Measurements from ENCODE around the gene RHOBTB1.
A peak's percentile ranks its signal among the peaks of the same experiment; 100 is the strongest.

Gene RHOBTB1

DNA sequence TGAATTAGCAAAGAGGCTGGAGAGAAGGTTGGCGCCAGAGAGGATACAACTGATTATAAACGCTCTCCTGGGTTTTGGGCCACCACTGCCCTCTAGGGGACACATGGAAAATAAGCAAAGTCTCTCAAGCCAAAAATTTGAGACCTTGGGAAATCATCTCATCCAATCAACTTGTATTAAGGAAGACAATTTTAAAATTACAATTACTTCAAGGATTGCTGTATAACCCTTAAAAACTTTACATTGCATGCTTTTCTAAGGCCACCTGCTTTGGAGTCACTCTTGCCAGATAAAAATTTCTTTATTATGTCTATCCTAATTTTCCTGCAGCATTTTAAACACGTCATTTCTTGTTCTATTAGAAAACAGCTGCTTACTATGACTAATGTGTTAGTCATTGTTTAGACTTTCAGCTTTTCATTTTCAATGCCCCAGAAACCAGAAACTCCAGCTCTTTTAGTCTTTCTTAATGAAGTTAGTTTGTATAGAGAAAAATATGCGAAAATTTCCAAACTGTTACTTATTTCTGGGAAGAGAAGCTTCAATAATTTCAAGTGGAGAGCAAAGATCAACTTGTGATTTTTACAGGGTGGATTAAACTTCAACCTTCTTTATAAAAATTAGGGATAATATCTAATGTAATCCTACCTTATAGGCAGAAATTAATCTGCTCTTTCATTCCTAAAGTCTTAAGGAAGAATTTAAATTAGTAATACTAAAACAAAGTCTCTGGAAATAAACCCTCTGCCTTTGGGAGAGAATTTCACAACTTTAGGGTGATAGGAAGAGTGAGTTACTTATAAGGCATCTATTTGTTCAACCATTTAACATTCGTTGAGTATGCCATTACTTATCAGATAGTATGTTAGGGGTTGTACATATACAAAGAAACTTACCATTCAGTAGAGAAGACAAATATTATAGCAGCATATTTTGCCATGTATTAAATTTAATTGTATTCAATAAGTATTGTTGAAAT lies 20.6 kb upstream of the RHOBTB1 start:
- peak; percentile 53 for DNase-seq

DNA sequence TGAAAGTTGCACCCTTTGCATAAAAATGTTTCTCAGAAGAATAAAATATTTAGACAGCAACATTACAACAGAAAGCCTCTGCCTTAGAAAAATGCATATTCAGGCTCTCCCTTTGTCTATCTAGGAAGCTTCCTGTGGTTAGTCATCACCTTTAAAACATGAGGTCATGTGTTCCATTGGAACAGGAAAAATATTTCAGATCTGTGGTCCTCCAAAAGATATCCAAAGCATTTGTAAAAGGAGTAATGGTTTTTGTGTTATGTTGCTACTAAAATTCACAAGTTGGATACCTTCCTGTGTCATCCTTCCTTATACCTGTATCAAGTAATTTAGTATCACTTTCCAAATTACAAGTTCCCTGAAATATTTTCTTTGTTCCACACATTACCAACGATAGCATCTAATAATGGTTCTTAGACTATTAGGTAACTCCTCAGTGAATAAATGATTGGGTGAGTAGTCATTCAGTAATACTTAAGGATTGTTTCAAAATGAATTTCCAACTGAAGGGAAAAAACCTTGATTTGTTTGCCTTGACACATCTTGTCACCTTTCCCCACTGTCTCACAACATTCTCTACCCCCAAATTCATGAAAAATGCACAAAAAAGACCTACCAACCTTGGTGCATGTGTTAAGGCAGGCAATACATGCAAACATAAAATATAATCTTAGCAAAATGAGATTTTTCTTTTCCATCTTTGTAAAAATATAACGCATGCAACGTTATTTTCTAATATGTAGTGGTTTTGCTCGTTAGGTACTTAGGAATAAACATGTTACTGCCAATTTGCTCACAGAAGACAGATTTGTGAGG lies 19.7 kb upstream of the RHOBTB1 start:
- DNase-seq = no peak

DNA sequence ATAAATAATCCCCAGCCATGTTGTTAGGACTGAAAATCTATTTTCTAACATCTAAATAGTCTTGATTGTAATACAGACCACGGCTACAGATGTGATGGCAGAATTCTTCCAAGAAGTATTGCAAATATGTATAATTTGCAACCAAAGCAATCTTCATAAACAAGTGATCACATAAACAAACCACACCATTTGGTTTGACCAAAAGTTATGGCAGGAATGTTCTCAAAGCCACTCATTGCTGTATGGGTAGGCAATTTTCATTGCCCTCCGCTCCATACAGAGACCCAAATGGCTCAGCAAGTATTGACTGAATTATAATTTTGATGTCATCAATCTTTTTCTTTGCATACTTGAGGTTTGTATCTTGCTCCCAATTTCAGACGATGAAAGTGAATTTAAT lies 19.0 kb upstream of the RHOBTB1 start:
- DNase-seq = no peak

DNA sequence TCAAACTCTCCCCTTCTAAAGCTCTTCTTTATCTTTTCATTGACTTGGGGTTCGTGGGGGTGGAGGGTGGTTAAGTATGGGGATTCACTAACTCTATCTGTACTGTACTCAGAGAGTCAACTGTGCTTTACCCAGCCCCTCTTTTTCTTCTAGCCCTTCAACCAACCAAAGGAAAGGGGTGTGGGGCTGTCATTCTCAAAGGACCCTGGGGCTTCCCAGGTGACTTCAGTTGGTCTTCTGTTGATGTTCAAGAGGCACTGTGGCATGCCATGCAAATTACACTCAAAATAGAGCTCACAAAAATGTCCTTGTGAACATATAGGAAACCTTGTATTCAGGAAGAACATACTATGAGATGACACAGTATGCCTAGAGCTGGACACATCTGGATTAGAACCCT lies 16.9 kb upstream of the RHOBTB1 start:
- no peak for DNase-seq

DNA sequence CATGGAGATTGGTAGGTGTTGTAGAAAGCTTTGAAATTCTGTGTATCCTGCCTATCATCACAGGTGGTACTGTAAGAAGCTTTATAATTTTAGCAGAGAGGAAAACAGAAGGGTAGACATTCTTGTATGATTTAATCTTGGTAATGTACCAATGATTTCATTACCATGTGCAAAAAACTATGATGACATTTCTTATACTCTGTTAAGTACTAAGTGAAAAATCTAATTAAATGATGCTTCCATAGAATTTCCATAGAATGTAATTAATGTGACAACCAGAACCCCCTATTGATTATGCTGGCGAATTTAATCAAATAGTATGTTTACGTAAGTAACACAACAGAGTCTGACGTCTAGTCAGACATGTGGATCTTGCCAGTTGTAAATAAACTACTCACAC lies 16.0 kb upstream of the RHOBTB1 start:
- no peak for DNase-seq

DNA sequence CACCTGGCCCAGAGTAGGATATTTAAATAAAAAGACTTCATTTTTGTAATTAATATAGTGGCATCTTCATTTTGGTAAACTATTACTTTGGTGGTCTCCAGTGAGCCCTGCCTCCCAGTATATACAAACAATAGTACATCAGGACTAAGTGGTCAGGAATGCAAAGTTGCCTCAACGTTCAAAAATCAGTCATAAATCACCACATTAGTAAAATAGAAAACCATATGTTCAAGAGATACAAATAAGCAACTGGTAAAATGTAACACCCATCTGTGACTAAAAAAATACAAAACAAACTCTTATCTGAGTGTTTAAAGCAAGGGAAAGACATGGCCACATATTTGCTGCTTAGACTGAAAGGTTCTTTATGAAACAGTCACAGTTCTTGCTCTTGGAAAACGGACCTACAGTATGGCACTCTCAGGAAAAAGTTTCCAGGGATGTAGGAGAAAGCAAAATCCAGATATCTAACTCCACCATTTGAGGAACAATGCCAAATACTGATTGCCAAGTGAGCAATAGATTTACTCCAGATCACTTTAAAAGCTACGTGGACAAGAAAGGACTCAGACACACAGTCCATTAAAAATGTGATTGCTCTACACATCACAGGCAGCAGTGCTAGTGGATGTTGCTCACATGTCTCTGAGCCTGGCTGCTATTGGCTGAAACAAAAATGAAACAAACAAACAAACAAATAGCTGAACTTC lies 15.1 kb upstream of the RHOBTB1 start:
- no peak for DNase-seq

DNA sequence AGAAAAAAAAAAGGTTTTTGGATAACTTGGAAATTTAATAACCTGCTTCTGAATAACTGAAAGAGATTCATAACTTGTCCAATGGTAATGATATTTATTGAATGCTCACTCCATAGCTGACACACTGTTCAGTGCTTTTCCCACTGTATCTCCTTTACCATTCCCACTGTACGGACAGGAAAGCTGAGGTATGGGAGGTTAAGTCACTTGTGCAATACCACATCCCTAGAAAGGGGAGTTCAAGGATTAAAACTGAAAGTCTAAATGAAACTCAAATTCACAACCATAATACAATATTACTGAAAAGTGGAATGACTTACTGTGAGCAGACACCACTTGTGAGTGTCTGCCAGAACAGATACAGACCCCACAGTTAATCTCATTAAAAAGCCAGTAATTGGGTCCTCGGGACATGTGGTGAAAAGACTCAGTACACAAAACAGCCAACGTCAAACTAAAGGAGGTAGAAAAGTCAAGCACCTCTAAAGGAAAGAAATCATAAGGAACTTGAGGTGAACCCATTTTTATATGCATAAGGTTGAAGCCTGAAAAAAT lies 13.8 kb upstream of the RHOBTB1 start:
- DNase-seq = no peak

DNA sequence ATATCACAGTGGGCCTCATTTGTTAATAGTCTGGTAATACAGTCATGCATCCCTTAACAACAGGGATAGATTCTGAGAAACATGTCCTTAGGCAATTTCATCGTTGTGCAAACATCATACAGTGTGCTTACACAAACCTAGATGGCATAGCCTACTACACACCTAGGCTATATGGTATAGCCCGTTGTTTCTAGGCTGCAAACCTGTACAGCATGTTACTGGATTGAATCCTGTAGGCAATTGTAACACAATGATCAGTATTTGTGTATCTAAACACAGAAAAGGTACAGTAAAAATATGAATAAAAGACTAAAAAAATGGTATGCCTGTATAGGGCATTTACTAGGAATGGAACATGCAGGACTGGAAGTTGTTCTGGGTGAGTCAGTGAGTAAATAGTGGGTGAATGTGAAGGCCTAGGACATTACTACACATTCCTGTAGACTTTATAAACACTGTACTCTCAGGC lies 12.0 kb upstream of the RHOBTB1 start:
- no peak for DNase-seq

DNA sequence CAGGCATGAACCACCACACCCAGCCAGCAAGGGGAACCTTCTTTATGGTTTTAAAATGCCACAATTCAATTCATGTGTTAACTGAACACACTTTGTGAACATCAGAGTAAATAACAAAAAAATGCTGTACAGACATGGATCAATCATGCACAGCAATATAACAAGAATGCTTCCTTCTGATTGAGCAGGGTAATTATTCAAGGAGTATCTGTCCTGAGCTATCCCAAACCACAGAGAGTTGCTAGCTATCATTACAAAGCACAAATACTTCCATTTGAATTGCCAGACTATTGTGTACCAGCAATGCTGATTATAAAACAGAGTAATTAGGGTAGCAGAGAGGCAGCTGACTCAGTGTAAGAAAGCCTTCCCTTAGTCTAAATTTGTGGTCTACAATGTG lies 11.3 kb upstream of the RHOBTB1 start:
- DNase-seq = no peak

DNA sequence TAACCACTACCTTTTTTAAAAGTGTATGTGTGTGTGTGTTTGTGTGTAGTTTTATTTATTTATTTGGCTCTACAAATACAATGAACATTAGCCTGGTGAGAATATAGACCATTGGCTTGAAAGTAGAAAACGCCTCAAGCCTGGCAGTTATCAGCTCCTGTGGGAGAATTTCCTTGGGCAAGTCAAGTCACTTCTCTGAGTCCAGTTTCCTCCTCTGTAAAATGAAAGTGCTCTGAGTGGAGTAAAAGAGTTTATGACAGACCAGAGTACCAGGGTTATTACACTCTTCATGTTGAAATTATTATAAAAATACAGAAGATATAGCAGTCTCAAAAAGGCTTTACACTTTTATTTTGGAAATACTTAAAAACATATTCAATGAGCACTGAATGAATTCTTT lies 10.1 kb upstream of the RHOBTB1 start:
- DNase-seq = no peak

DNA sequence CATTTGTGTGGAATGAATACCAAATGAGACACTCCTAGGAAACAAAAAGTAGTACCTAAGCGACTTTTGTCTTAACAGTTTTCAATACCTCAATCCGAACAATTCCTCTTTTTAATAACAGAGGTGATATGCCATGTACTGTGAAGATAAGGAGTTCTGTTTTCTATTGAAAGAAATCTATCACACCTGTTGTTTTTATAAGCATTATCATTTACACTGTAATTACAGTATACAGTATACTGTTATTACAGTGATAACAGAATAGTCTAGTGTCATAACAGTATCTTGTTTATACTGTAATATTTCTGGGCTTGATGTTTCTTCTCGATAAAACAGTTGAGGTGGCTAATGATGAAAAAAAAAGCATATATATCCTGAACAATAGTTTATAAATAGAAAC lies 9.4 kb upstream of the RHOBTB1 start:
- DNase-seq = no peak

DNA sequence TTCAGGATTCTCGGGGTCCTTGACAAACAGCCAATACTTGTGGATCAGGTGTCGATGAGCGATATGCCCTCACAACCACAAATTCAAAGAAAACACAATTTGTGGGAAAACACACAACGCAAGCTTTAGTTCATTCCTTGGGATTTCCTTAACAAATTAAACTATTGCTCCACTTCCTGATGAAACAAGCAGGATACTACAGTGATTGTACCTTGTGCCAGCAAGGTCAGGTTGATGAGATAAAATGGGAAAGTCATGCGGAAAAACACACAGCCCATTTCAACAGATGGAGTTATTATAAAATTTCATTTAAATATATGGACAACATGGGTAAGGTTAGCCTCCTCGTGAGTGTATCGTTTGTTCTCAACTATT lies 8.8 kb upstream of the RHOBTB1 start:
- DNase-seq = no peak

DNA sequence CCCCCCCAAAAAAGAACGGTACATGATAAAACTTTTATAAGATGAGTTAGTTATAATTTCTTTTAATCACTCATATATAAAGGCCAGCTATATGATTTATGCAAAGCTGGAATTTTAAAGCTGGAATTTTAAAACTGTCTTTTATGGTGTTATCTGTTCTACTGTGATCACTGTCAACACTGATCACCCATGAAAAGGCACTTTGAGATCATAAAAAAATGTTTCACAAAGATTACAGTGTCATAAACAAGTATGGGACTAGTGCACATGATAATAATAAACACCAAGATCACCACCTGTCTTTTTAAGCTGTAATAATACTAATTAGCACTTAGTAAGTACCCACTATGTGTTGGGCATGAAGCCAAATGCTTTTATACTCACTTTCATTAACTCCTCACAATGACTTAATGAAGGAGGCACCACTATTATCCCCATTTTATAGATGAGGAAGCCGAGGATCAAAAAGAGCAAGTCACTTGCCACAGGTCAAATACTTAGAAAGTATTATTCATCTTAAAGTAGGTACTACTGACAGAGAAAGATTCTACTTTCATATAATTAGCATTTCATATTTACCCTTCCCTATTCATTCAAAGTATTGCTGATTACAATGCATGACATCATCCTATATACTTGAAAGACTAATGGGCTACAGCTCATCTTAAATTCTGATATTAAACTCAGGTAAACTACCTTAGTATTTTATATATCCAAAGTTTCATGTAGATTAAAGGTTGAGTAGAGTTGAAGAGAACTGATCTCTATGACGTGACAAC lies 8.3 kb upstream of the RHOBTB1 start:
- DNase-seq = no peak

DNA sequence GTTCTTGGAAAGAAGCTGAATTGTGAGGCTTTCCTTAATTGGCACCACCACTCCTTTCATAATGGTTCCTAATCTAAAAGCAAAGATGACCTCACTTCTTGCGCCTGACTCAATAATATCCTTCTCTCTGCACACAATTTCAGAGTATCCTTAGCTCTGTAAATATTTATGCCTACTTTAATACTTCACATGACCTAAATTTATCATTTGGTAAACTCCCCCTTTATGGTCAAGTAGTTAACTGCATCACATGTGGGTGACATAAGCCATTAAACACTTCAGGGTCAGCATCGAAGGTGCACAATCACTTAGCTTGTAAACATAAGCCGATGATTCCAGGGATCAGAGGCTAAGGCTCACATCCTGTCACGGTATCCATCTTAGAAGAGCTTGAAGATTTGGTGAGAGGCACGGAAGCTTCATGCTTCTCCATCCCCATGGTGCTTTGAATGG lies 7.3 kb upstream of the RHOBTB1 start:
- DNase-seq = no peak

DNA sequence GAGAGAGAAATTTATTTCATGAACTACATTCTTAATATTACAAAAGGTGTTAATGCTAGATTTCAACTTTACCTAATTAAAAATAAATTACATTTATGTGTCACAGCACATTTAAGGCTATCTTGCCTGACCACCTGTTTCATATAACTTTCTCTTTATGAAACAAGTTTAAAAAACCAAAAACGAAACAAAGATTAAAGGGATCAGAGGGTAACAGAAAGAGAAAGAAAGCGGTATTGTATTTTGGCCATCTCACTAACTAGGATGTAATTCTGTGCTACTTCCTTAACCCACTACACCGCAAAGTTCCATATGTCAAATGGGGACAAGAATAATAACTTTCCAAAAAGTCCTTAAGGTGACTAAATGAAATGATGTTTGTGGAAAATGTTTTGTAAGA lies 6.3 kb upstream of the RHOBTB1 start:
- DNase-seq = no peak

DNA sequence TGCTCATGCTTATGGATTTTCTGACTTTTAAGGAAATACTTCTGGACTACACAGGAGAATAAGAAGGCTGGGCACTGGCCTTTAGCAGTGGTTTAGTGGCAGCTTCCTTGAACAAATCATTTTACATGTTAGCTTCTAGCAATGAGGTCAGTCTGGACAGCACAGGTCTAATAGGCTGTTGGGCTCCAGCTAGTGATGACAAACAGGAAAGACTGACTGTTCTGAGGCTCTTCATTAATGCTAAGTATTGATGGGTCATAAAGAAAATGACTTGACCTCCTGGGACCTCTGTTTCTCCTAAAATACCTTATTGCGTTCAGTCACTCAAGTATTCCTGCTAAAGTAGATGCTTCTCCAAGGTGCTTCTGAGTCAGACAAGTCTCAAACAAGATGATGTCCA lies 4.9 kb upstream of the RHOBTB1 start:
- DNase-seq = no peak

DNA sequence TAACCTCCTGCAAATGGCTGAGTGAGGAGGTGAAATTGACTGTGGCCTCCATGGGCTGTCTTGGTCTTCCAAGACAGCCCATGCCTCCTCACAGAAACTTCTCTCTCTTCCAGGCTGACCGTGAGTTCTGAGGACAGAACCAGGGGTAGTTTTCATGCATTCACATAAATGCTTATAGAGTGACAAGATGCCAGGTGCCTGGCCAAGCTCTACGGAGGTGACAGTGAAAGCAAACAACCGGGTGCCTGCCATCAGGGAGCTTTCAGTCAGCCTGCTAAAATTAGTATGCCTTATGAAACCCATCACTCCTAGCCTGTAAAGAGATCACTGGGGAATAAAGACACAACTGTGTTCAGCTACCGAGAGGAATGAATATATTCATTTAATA lies 919 bp upstream of the RHOBTB1 start:
- no peak for DNase-seq

DNA sequence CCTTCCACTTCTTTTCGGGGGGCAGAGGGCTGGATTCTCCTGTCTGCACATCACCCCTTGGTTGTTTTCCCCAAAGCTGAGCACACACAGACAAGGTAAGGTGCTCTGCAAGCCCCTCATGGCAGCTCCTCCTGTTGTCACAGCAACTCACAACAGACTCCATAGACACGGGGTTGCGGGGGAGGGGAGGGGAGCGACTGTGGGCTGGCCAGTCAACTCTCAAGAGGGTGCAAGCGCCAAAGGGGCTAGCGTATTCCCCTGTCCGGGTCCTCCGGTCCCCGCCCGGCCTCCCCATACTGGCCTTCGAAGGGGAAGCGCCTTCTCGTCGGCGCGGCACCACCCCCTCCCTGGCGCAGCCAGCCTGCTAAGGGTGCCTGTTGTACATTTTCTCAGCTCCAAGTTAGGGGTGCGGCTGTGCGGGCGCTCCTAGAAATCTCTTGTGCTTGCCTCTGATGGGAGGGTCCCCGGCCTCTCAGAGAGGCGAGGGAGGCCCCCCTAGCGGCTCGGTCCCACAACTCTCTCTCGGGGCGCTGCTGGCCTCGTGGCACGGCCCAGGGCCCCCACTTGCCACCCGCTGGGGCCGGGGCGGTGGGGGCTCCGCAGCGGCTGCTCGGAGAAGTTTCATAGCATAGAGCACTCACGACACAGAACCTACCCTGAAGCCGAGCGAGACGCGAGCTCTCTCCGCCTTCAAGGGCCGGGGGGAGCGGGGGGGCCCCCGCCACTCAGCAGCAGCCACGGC lies 498 bp downstream of the RHOBTB1 start:
- no peak for DNase-seq

DNA sequence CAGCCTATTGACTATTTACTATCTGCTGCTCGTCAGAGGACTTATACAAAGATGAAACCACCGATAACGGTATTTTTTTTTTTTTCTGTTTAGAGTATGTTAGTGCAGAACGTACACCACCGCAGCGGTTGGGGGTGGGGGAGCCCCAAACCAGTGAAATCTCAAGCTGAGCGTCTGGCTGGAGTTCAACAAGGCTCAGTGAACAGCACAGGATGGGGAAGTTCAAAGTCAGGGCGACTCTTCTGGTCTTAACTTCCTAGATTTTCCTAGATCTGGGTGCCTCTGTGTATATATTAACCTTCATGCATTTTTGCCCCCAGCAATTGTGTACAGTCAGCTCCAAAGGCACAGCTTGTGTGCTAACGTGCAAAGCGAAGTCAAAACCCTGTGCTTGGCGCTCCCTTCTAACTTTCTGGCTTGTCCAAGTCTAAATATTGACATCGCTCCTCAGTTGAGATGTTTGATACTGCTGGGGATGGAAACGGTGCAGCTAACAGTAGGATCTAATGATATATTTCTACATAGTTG lies 1.1 kb downstream of the RHOBTB1 start:
- no peak for DNase-seq

DNA sequence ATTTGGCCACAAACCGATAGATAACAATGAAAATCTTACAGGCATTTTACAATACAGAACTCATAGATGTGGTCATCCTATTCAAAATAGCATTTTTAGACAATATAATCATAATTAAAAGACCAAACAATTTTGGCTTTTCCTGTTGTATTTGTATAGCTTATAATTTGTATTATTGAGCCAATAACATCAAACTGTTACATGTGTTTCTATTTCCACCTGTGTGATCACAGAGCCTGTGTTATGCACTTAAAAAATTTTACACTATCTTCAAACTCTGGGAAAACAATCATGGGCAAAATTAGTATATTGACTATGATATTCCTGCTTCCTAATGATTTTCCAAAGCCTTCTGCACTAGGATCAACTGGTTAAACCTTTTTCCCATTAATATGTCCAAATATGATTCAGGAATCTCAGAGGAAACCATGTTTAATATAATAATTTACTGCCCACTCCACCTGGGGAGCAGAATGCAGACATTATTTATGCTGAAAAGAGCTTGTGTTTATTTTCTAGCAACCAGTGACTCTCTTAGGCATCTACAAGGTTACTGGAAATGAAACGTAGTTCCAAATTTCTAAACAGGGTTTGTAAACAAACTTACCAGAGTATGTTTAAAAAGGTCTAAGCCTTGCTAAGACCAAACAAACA lies 1.7 kb downstream of the RHOBTB1 start:
- DNase-seq = no peak

DNA sequence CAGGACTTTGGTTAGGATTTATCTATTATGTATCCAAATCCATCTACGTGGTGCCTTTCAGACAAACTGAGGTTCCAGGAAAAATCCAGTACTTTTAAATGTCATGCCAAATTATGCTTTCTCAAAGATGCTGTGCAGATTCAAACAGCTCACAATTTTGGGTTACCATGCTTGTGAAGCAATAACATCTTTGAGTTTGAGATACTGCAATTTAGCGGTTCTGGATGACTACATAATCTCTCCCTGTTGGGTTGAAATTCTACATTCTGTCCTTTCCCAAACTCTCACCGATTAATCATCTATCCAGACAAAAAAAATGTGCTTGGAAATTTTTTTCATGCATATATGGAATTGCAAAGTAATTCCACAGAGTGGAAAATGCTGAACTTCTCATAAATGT lies 3.5 kb downstream of the RHOBTB1 start:
- no peak for DNase-seq
